ENCODE results near the gene SYTL4.

The SYTL4 gene

GRCh38 chrX:100687546-100687945, 44.4 kb downstream of the SYTL4 start:
- DNase-seq (ENCODE audit: low read depth) = no peak

DNA sequence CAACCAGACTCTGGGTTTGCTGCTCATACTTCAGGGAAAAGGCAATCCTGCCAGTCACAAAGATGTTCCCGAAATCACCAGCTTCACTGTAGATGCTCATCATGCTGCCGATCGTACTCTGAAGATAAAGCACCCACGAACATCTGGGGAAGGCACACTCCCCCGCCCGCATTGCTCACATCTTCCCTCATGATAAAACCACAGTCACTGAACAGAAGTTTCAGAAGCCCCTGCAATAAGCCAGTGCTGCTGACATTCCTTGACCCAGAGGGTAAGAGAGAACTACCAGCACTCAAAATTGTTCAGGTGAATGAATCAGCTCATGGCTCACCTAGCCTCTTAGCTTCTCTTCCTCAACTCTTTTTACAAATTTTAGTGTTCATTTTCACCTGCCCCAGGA, 44.8 kb downstream of the SYTL4 start:
- DNase-seq (ENCODE audit: low read depth) = no peak

- DNase-seq (ENCODE audit: low read depth) = no peak
Observed at GRCh38 chrX:100685997-100686305, 46.0 kb downstream of the SYTL4 start.

GRCh38 chrX:100685284-100685996, 46.5 kb downstream of the SYTL4 start:
- peak; percentile 27 for DNase-seq (ENCODE audit: low read depth)

- no peak for DNase-seq (ENCODE audit: low read depth)
Observed at GRCh38 chrX:100682939-100683338, 49.0 kb downstream of the SYTL4 start.

DNA sequence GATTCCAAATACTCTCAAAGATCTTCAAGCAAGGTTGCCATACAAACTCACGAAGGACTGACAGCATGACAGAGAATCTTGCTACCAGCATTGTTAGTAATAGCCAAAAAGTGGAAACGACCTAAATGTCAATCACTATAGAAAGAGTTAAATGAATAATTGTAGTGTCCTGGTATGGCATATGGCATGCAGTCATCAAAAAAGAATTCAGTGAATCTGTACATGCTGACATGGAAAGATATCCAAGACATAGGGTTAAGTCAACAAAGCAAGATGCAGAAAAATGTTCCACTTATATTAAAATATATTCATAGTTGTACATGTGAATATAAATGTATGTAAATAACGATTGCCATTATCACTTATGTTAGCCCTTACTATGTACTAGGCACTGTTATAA, 50.3 kb downstream of the SYTL4 start:
- no peak for DNase-seq (ENCODE audit: low read depth)

GRCh38 chrX:100680756-100681155, 51.2 kb downstream of the SYTL4 start:
- DNase-seq (ENCODE audit: low read depth) = no peak

- no peak for DNase-seq (ENCODE audit: low read depth)
Observed at GRCh38 chrX:100677611-100678181, 54.2 kb downstream of the SYTL4 start.

- DNase-seq (ENCODE audit: low read depth) = no peak
Observed at GRCh38 chrX:100674705-100675104, 57.2 kb downstream of the SYTL4 start.

GRCh38 chrX:100673397-100673953, 58.4 kb downstream of the SYTL4 start:
- DNase-seq (ENCODE audit: low read depth) = no peak

DNA sequence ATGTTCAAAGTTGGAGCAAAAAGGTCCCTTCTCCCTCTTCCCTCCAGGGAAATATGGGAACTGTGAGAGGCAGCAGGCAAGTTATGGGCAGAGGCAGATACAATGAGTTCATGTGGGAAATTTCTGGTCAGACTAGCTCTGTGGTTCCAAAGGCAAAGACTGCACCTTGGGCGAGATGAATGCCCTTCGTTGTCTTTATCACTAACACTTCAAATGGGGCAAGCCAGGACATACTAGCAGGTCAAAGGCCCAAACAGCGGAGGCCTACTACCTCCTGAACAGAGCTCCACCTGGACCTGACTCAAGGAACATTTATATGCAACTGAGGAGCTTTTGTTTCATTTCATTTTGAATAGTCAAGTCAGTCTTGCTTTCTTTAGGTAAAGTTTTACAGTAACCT, 59.0 kb downstream of the SYTL4 start:
- no peak for DNase-seq (ENCODE audit: low read depth)

DNA sequence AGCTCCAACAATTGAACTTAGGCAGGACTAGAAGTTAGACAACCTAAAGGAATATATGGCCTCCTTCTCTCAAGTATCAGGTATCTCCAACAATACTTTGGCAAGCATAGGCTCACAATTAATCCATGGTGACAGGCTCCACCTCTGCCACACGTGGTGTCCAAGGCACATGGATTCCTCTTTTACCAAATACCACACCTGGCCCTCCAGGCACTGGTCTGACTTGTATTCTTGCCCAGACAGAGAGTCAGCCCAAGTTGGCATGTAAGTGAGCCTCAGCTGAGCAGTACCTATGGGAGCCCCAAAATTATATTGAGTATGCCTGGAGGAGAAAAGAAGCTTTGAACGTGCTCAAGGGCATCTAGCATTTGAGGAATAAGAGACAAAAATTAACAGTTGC, 68.3 kb downstream of the SYTL4 start:
- no peak for DNase-seq (ENCODE audit: low read depth)

GRCh38 chrX:100662796-100663195, 69.1 kb downstream of the SYTL4 start:
- no peak for DNase-seq (ENCODE audit: low read depth)

DNA sequence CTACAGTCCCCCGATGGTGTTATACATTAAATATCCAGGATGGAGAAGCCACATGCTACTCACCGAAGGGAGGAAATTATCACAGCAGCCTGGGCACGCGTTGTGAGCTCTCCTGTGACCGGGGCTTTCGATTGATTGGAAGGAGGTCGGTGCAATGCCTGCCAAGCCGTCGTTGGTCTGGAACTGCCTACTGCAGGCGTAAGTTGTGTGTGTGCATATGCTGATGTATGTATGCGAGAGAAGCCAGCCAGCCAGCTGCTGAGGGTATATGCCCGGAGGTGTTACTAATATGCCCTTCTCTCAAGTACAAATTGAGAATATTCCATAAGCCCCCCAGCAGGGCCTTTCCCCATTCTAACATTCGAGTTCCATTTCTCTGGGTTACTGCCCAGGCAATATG, 69.8 kb downstream of the SYTL4 start:
- DNase-seq (ENCODE audit: low read depth) = no peak

DNA sequence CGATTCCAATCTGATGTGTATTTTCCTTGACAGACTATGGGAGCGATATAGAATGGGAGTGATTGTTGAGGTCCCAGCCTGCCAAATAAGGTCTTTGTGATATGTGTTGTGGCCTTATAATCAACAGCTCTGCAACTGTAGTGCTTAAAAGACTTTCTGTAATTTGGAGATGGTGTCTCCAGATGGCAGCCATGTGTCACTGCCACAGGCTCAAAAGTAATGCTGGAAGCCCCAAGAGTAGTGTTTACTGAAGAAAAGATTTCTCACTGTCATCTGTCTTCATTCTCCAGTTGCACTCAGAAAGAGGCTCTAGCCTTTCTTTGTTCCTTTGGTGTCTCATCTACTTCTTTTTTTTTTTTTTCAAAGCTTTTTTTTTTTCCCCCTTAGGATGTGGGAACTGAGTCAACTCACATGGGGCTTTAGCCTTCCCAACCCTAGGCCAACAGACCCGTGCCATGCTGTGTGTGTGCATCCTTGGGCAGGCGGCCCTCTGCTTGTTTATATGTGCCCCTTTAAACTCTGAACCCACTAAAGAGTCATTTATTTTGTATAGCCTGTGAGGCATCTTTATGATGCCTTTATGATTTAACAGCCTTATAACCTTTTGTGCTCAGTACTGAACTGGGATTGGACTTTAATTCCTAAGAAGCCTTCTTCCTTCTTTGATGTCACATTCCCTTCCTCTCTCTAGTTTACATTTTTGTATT, 72.3 kb downstream of the SYTL4 start:
- DNase-seq (ENCODE audit: low read depth) = no peak

- no peak for DNase-seq (ENCODE audit: low read depth)
Observed at GRCh38 chrX:100658941-100659381, 73.0 kb downstream of the SYTL4 start.

DNA sequence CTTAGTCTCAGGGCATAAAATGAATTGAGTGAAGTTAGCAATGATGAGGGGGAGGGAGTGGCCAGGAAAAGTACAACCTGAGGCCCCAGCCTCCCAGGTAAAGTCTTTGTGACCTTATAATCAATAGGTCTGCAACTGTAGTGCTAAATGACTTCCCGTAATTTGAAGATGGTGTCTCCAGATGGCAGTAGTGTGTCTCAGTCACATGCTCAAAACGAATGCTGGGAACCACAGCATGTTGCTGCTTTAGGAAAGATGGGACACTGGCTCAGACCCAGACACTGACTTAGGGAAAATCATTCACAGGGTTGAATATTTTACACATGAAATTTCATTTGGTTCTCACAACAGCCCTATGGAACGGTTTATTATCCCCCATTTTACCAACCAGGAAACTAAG, 77.7 kb downstream of the SYTL4 start:
- DNase-seq (ENCODE audit: low read depth) = no peak

DNA sequence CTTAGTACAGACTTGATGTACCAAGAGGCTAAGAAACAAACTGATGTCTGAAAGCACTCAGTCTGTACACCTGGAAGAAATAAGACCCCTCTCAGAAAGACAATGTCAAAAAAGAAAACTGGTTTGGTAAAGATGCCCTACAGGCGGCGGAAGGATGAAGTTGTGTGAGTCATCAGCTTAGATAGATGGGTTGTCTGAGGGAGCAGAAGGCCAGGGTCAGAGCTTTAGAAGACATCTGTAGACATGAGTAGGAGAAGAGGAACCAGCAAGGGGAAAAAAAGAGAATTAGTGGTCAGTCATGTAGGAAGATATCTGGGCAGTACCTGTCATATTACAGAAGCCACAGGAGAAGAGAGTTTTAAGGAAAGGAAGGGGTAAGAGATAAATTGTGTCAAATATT, 79.7 kb downstream of the SYTL4 start:
- DNase-seq (ENCODE audit: low read depth) = no peak

GRCh38 chrX:100650841-100651240, 81.1 kb downstream of the SYTL4 start:
- DNase-seq (ENCODE audit: low read depth) = no peak

DNA sequence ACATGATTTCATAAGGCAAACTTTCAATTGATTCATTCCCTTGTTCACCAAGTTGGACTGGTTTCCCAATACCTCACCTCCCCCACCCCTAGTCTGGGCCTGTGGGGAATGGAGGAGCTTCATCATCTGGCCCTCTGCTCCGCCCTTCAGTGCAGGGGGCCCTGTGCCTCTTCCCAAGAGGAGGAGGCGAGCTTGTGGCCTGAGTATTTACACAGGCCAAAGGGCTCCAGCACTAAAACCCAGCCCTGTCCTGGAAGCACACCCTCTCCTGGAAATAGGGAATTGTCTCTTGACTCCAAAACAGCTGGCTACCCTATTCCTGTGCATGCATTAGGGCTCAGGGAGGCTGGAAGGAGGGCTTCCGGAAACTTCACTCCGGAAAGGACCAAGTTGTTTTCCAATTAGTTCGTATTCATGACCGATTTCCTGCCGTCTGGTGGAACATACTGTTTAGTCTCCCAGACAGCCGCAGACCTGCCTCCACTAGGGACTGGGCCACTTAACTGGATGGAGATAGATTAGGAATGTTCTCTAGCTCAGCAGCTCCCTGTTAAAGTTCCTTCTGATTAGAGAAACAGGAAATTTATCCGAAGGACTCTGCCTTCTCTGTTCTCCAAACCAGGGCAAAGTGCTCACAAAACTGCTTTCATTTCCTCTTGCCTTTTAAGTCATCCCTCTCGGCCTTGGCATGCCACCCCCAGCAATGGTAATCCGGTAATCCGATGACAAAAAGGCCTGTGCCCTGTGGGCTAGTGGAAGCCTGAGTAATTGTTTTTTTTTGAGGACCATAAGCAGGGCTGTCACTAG, 82.2 kb downstream of the SYTL4 start:
- DNase-seq (ENCODE audit: low read depth) = no peak

GRCh38 chrX:100648458-100649417, 83.2 kb downstream of the SYTL4 start:
- no peak for DNase-seq (ENCODE audit: low read depth)
